Measurements from ENCODE around the gene FLNB. TPM values are rescaled to one million over a fixed set of nuclear protein-coding genes. Genes with fewer than 3 reads are reported as not detected.

FLNB gene
- total RNA-seq, 1 donor from 2014 or later: 32.0 TPM

DNA sequence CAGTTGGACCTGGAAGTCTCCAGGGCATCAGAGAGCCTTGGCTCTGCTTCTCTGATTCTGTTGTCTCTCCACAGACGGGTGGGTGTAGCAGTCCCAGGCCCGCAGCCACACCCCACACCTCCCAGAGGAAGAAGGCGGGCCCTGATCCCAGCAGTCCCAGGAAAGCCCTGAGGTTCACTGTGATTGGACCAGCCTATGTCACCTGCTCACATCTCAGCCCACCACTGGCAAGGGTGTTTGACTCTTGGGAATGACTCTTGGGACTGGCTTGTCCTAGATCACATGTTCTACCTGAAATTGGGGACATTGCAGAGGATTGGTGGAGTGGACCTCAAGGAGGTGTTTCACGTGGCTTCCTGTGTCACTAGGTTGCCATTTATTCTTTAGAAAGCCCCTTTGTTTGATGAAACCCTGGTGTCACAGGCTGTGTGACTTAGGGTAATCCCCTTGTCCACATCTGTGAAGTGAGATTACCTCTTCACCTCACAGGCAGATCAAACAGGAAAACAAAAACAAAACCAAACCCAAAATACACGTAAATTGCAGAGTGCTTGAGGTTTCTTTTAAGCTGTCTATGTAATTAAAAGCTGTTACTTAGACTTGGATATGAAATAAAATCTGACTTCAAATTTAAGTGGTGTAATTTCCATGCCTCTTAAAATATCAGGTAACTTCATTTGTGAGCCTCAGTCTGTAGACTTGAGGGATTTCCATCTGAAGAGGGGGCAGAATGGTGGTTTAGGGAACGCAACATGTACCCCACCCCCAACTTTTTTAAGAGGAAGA lies 26.7 kb downstream of the FLNB start:
- no peaks in the 10 kb centered on the region for H3K36me3 ChIP-seq

DNA sequence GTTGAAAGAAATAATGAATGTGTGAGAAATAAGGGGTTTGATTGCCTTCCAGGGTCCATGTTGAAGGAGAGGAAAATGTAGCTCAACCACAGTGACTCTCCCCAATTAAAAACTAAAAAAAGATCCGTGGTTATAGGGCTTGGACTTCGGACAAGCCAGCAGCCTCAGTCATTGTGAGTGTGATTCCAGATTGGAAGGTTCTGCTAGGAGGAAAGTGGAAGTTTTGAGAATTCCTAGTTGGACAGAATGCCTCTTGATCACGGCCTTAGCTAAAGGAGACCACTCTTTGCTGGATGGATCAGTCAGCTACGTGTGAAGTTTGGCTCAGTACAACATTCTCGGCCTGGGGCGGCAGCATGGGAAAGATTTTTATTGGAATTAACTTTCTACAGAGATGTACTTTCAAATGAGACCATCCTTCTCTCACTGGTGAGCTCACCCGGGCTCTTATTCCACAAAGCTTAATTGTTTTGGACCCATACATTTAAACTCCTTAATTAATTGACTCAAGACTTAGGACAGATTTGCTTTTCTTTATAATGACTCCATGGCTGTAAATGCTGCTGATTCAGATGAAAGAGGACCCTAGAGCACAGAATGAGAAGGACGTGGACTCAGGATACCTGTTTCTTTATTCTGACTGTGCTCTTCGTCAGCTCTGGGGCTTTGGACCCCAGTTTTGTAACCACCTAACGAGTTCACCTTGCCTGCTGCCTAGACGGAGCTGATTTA lies 27.5 kb downstream of the FLNB start:
- TF ChIP-seq, protein P1, sequence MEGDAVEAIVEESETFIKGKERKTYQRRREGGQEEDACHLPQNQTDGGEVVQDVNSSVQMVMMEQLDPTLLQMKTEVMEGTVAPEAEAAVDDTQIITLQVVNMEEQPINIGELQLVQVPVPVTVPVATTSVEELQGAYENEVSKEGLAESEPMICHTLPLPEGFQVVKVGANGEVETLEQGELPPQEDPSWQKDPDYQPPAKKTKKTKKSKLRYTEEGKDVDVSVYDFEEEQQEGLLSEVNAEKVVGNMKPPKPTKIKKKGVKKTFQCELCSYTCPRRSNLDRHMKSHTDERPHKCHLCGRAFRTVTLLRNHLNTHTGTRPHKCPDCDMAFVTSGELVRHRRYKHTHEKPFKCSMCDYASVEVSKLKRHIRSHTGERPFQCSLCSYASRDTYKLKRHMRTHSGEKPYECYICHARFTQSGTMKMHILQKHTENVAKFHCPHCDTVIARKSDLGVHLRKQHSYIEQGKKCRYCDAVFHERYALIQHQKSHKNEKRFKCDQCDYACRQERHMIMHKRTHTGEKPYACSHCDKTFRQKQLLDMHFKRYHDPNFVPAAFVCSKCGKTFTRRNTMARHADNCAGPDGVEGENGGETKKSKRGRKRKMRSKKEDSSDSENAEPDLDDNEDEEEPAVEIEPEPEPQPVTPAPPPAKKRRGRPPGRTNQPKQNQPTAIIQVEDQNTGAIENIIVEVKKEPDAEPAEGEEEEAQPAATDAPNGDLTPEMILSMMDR (IDR thresholded peaks at IDR 0.05): no peak
- TF ChIP-seq EZH2phosphoT487 (IDR thresholded peaks at IDR 0.05): no peak
- no peak for TF ChIP-seq EZH2 (IDR thresholded peaks at IDR 0.05)
- Histone ChIP-seq H4K20me1 (ENCODE audit: low read depth) (peaks cover 27% of the 10 kb centered on the region), H3K4me1 (peaks cover 29% of the 10 kb centered on the region), H3F3A (ENCODE audit: low read depth) (peaks cover 20% of the 10 kb centered on the region), H3K9ac (no peak overlapping the region), H3K9me3 (ENCODE audit: low read depth) (no peaks in the 10 kb centered on the region), H2AFZ (replicated peaks) (no peak overlapping the region), H3K4me2 (no peak overlapping the region), H3K79me2 (ENCODE audit: low read depth) (peaks cover 27% of the 10 kb centered on the region), H3K4me3 (no peak overlapping the region), H3K27ac (no peak overlapping the region), H3K36me3 (no peaks in the 10 kb centered on the region), H3K27me3 (no peaks in the 10 kb centered on the region)
- Mint-ChIP-seq H3K4me1 (peaks cover 5% of the 10 kb centered on the region), H3K36me3 (no peaks in the 10 kb centered on the region), H3K9me3 (no peaks in the 10 kb centered on the region), H3K27ac (no peak overlapping the region), H3K27me3 (ENCODE audit: insufficient read depth, low read depth) (peaks cover 8% of the 10 kb centered on the region), H3K4me3 (no peak overlapping the region)
- DNase-seq (ENCODE audit: low spot score): no peak

More for the DNA sequence above, 26.7 kb downstream of the FLNB start:
- no peak overlapping the region for H3K4me3 ChIP-seq
- H3K4me2 ChIP-seq: no peak overlapping the region
- peaks cover 21% of the 10 kb centered on the region for H3F3A ChIP-seq (ENCODE audit: low read depth)
- no peaks in the 10 kb centered on the region for H3K9me3 Mint-ChIP-seq
- H3K4me1 ChIP-seq: peaks cover 29% of the 10 kb centered on the region
- peaks cover 8% of the 10 kb centered on the region for H3K27me3 Mint-ChIP-seq (ENCODE audit: insufficient read depth, low read depth)
- peaks cover 26% of the 10 kb centered on the region for H3K79me2 ChIP-seq (ENCODE audit: low read depth)
- no peak overlapping the region for H3K4me3 Mint-ChIP-seq
- DNase-seq (ENCODE audit: low spot score): peak; percentile 53
- TF ChIP-seq EZH2 (IDR thresholded peaks at IDR 0.05) (no peak), EZH2phosphoT487 (IDR thresholded peaks at IDR 0.05) (no peak)
- TF ChIP-seq, protein P1 (IDR thresholded peaks at IDR 0.05): no peak
- no peak overlapping the region for H2AFZ ChIP-seq (replicated peaks)
- no peaks in the 10 kb centered on the region for H3K27me3 ChIP-seq
- peaks cover 19% of the 10 kb centered on the region for H4K20me1 ChIP-seq (ENCODE audit: low read depth)
- no peak overlapping the region for H3K27ac ChIP-seq
- H3K4me1 Mint-ChIP-seq: peaks cover 6% of the 10 kb centered on the region
- H3K9ac ChIP-seq: no peak overlapping the region
- H3K9me3 ChIP-seq (ENCODE audit: low read depth): no peaks in the 10 kb centered on the region
- no peaks in the 10 kb centered on the region for H3K36me3 Mint-ChIP-seq
- no peak overlapping the region for H3K27ac Mint-ChIP-seq

DNA sequence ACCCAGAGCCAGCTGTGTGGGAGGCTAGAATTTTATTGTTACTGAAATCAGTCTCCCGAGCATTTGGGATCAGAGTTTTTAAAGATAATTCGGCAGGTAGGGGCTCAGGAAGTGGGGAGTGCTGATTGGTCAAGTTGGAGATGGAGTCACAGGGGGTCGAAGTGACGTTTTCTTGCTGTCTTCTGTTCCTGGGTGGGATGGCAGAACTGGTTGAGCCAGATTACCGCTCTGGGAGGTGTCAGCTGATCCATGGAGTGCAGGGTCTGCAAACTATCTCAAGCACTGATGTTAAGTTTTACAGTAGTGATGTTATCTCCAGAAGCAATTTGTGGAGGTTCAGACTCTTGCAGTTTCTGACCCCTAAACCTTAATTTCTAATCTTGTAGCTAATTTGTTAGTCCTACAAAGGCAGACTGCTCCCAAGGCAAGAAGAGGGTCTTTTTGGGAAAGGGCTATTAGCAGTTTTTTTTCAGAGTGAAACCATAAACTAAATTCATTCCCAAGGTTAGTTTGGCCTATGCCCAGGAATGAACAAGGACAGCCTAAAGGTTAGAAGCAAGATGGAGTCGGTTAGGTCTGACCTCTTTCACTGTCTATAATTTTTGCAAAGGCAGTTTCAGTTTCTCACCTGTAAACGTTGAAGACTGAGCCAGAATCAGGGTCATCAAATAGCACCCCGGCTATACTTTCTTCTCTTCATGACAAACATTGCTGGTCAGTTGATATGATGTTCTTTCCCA lies 28.2 kb downstream of the FLNB start:
- Histone ChIP-seq H3K4me1 (peaks cover 36% of the 10 kb centered on the region), H3K4me2 (no peak overlapping the region), H3K9ac (no peak overlapping the region), H4K20me1 (ENCODE audit: low read depth) (peaks cover 34% of the 10 kb centered on the region), H3K4me3 (no peak overlapping the region), H2AFZ (replicated peaks) (no peak overlapping the region), H3K36me3 (no peaks in the 10 kb centered on the region), H3K27me3 (no peaks in the 10 kb centered on the region), H3K27ac (no peak overlapping the region), H3F3A (ENCODE audit: low read depth) (peaks cover 27% of the 10 kb centered on the region), H3K9me3 (ENCODE audit: low read depth) (no peaks in the 10 kb centered on the region), H3K79me2 (ENCODE audit: low read depth) (peaks cover 23% of the 10 kb centered on the region)
- TF ChIP-seq EZH2phosphoT487 (IDR thresholded peaks at IDR 0.05): no peak
- TF ChIP-seq, protein P1 (IDR thresholded peaks at IDR 0.05): no peak
- no peak for TF ChIP-seq EZH2 (IDR thresholded peaks at IDR 0.05)
- Mint-ChIP-seq H3K27ac (no peak overlapping the region), H3K9me3 (no peaks in the 10 kb centered on the region), H3K36me3 (no peaks in the 10 kb centered on the region), H3K4me1 (peaks cover 13% of the 10 kb centered on the region), H3K4me3 (no peak overlapping the region), H3K27me3 (ENCODE audit: insufficient read depth, low read depth) (peaks cover 8% of the 10 kb centered on the region)
- no peak for DNase-seq (ENCODE audit: low spot score)
